Activated CD8-positive, alpha-beta memory T cell treated with anti-CD3 and anti-CD28 coated beads for 1 hour (primary cell): ENCODE data around the gene KCNQ1OT1.

Source experiments
- DNase-seq, 2 donors: peaks; one replicate each; pipeline ENCODE4 v3.0.0-alpha.2; 2020; ENCODE audit warnings: low read depth in 1 of 2; ENCODE audit errors: extremely low read depth in 1 of 2

Gene KCNQ1OT1

GRCh38 chr11:2561696-2562581, 137.9 kb downstream of the KCNQ1OT1 start:
- no peak for DNase-seq

- DNase-seq, result no peak
Observed at GRCh38 chr11:2559527-2560311, 140.1 kb downstream of the KCNQ1OT1 start.

- DNase-seq, result no peak
Observed at GRCh38 chr11:2558861-2559526, 140.8 kb downstream of the KCNQ1OT1 start.

- no peak for DNase-seq
Observed at GRCh38 chr11:2558397-2558796, 141.4 kb downstream of the KCNQ1OT1 start.
